Activated naive CD4-positive, alpha-beta T cell (primary cell): ENCODE measurements around the gene LDLRAD2.

Experiments
- DNase-seq, 4 experiments: peaks; one replicate each; lab custom pipeline; 2025; lab: John Stamatoyannopoulos, UW

LDLRAD2 gene

GRCh38 chr1:21843996-21844395 lies 31.9 kb downstream of the LDLRAD2 start:
- DNase-seq = no peak

DNA sequence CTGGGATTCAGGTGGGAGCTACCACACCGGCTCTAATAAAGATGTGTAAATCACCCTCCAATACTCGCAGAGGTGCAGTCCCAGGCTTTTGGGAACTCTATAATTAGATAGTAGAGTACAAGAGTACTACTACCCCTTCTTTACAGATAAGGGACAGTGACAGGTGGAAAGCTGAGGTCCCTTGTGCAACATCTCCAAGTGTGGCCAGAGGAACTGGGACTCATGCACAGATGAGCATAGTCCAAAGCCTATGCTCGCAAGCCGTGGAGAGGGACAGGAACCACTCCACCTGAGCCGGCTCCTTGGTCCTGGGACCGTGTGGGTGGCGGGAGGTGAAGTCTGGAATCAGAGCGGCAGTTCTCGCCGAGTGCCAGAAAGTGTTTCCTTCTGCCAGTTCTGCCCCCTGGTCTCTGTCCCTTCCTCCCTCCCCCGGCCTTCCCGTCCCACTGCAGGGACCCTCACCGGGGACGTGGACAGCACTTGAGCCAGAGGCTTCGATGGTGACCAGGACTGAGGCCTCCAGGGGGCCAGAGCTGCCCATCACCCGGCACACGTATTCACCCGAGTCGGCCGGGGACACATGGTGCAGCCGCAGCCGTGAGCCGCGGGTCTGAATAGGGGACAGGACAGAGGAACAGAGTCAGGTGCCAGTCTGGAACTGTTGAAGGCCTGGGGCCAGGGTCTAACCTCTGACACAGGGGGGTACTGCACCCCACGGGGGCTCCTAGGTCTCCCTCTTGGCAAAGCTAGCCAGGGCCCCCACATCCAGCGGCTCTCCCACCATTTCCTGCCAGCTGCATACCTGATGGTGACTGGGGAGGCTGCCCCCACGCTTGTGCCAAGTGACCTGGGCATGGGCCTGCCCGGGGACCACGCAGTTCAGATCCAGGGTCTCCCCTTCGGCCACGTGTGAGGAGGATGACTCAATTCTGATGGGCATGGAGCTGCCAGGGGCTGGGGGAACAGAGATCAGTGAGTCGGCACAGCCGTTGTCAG lies 33.9 kb downstream of the LDLRAD2 start:
- no peak for DNase-seq

- no peak for DNase-seq
These were observed 35.4 kb downstream of the LDLRAD2 start for GRCh38 chr1:21847223-21848205.

GRCh38 chr1:21848524-21849174 lies 36.6 kb downstream of the LDLRAD2 start:
- no peak for DNase-seq

- no peak for DNase-seq
These were observed 38.0 kb downstream of the LDLRAD2 start for GRCh38 chr1:21849909-21850576.

- DNase-seq = no peak
These were observed 39.6 kb downstream of the LDLRAD2 start for GRCh38 chr1:21851430-21852250.

DNA sequence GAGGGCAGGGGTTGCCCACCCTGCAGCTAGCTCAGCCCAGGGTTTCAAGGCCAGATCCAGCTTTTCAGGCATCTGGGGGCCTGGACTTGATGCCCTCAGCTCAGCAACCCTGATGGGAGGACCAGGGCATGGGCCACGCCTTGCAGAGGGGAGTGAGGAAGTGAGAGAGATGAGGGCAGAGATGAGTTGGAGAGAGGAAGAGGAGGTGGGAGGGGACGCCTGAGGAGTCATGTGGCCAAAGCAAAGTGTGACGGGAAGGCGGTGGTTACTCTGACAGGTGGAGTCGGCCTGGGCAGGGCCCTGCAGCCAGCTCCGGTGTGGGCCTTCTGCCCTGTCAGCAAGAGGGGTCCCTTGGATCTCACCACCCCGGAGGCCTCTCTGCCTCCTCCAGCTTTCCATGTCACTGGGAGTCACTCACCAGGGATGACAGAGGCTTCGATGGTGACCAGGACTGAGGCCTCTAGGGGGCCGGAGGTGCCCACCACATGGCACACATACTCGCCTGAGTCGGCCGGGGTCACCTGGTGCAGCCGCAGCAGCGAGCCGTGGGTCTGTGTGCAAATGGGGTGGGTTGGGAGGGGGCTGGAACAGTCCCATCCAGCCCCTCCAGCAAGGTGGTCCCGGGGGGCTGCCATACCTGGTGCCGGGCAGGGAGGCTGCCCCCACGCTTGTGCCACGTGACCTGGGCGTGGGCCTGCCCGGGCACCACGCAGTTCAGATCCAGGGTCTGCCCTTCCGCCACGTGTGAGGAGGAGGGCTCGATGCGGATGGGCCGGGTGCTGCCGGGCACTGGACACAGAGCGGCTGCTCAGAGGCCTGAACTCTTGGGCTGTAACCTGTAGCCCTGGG lies 40.4 kb downstream of the LDLRAD2 start:
- DNase-seq = no peak

DNA sequence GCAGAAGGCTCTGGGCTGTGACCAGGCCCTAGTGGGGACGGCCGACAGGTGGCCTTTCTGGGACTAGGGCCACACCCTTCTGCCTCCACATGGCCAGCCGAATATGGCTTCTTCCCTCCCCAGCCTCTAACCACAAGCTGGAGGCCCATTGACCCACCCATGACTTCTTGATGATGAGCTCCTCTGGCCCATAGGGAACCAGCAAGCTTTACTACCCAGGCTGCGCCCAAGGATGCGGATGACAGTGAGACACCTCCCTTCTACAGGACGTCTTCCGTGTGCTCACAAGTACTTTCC lies 41.0 kb downstream of the LDLRAD2 start:
- no peak for DNase-seq

GRCh38 chr1:21854090-21854750 lies 42.2 kb downstream of the LDLRAD2 start:
- no peak for DNase-seq

DNA sequence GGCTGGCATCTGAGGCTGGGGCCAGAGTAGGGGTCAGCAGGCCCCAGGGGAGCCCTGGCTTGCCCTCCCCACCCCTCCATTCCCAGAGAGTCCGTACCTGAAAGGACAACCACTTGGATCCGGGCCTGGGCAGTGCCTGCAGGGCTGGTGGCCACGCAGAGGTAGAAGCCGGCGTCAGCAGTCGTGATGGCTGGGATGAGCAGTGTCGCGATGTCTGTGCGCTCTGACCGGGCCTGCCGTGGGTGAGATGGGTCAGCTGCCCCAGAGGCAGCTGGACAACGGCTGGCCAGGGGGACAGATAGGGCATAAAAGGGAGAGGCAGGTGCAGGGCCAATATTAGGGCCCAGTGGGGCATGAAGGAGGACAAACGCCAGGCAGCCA lies 42.7 kb downstream of the LDLRAD2 start:
- DNase-seq = no peak

GRCh38 chr1:21855257-21856096 lies 43.4 kb downstream of the LDLRAD2 start:
- DNase-seq = no peak

GRCh38 chr1:21857142-21857839 lies 45.2 kb downstream of the LDLRAD2 start:
- DNase-seq = no peak

DNA sequence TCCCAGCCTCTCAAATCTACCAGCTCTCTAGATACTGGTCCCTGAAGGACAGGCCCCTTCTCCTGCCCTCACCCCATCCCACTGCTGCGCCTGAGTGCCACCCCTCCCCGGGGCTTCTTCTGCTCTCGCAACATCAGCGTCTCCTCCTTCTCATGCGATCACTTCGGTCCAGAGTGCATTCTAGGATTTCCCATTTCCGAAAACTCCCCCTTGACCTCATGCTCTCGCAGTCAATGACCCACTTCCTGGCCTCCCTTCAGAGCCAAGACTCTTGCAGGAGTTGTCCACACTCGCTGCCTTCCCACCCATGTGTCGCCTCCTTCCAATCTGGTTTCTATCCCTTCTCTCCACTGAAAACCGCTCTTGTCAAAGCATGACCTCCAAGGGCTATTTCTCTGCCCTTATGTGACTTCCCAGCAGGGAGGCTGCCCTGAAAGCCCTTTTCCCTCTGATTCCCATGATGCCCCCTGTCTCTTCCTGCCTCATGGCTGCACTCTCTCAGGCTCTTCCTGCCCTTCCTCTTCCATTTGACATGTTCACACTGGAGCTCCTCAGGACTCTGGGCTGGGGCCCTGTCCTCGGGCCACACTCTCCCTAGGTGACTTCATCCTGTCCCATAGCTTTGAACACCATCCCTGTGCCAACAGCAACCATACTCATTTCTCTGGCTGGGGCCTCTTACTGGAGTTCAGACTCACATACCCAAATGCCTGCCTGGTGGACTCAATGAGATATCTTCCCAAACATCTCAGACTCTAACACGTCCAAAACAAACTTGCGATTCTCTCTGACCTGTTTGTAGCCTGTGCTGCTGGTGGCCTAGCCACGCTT lies 46.0 kb downstream of the LDLRAD2 start:
- no peak for DNase-seq

DNA sequence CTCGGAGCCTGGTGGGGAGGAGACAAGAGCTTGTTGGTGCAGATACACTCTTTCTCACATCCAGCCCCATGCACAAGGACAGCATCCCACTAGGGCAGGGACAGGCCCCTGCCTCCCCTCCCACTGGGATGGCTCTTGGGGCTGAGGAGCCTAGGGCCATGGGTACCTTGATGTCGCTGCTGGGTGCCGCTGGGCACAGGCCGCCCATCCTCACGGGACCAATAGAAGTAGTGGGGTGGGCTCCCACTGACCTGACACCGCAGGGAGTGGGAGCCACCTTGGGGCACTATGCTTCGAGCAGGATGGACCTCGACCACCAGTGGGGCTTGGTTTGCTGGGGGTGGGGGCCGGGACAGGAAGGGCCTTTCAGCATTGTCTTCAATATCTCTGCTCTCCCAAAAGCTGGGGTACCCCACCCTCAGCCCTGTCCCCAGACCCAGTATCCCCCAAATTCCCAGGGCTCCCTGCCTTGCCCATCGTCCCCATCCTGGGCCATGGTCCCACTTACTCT lies 47.7 kb downstream of the LDLRAD2 start:
- no peak for DNase-seq

DNA sequence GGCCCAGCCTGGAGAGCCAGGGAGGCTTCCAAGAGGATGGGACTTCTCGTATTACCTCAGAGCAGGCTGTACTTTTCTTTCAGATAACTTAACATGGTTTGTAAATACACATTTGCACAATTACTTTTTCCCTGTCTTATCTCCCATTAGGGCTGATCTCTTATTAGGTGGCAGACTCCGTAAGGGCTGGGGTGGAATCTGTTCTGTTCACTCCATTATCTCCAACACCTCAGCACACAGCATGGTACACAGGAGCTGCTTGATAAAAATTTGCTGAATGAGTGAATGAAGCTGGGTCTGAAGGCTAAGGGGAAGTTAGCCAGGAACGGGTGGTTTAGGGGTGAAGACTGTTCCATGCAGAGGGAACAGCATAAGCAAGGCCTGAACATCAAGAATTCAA lies 48.9 kb downstream of the LDLRAD2 start:
- DNase-seq = no peak

- no peak for DNase-seq
These were observed 49.8 kb downstream of the LDLRAD2 start for GRCh38 chr1:21861602-21862429.
